DMS153 (cell line): Measurements from ENCODE around the gene MYH9.

Experiments
- DNase-seq: peaks from one replicate; lab custom pipeline; 2025; lab: John Stamatoyannopoulos, UW

The MYH9 gene

DNA sequence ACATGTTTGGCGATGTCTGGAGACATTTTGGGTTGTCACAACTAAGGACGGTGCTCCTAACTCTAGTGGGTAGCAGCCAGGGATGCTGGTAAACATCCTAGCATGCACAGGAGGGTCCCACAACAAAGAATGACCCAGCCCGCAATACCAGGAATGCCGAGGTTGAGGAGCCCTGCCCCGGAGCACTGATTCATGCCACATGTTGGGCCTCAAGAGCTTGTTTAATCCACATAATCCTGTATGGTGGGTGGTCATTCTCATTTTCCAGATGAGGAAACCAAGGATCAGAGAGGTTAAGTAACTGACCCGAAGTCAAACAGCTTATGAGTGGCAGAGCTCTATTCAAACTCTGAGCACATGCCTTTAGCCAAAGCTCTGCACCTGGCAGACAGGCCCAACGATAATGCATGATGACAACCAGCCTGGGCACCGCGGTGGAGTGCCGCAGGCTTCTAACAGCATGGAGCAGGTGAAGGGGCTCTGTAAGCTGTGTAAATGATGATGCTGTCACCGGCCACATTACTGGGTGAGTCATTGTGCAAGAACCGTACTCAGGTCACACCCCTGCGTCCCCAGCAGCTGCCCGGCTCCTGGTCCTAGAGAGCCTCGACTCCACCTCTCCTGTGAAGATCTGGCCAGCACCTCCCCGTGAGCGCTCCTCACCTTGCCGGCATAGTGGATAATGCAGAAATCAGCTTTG lies 76.2 kb downstream of the MYH9 start:
- no peak for DNase-seq

DNA sequence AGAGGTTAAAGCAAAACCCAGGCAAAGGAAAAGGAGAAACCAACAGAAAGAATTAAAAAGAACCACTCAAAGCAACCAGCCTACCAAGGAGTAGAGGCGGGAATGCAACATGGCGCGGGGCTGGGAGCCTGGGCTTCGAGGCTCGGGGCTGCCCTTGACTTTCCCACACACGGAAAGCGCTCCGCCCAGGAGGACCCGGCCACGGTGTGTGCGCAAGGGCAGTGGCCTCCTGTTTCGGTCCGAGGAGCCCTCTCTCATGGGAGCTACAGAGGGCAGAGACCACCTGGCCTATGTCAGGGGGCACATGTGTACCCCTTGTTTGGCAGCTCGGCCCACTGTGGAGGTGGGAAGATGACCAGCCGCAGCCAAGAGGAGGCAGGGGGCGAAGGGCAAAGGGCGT lies 78.9 kb downstream of the MYH9 start:
- DNase-seq = no peak

DNA sequence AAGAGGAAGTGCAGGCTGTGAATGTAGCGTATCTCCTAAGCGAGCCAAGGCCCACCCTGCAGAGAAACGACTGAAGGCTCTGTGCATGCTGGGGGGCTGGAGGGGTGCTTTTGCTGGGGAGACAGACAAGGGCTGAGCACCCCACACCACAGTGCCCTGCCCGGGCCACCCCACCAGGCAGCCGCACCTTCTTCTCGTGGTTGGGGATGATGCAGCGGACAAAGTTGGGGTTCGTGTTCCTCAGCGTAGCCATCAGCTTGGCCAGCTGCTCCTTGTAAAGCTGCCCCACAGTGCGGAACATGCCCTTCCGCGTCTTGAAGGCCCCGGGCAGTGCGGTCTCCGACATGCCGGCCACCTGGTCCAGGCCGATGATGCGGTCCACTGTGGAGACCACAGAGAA lies 81.5 kb downstream of the MYH9 start:
- DNase-seq = no peak

DNA sequence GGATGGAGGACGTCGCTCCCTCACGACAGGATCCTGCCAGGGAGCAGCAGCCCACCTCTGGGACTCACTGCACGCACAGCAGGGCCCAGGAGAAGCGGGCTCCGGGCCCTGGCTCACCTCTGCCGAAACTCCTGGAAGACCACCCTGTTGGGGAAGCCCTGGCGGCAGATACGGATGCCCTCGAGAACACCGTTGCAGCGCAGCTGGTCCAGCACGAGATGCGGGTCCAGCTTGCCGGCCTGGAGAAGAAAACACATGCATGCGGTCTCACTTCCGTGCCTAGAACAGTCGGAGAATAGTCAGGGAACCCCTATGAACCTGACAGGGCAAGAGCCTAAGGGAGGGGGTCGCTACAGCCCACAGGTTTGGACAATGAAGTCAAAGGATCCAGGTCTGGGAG lies 82.0 kb downstream of the MYH9 start:
- no peak for DNase-seq

DNA sequence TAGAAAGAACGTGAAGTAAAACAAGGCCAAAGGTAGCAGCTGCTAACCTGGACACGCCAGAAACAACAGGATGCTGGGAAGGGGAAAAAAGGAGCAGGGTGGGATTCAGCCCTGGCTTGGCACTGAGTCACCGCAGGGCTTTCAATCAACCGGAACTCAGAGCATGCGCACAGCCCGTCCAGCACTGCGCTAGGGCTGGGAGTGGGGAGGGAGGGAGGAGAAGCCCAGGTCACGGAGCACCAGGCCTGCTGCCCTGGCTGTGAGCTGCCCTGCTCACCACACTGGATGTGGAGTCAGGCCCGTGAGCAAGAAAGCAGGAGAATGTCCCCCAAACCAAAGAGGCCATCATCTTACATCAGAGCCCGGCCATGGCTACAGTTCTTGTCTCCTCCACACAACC lies 83.3 kb downstream of the MYH9 start:
- no peak for DNase-seq

DNA sequence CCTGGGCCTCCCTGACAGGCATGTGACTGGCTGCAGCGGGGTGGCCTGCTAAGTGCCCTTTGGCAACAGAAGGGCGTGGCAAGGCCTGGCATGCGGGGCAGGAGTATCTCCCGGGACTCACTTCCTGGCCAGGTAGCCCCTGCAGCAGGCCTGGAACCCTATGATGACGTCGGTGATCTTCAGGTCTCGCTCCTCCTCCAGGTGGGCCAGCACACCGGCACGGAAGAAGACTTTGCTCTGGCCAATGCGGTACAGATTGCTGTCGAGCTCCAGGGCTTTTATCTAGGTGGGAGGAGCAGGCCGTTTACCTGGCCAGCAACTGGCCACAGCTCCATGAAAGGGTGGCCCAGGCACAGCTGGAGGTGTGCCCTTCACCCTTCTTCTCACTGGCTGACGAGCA lies 83.9 kb downstream of the MYH9 start:
- DNase-seq = no peak

DNA sequence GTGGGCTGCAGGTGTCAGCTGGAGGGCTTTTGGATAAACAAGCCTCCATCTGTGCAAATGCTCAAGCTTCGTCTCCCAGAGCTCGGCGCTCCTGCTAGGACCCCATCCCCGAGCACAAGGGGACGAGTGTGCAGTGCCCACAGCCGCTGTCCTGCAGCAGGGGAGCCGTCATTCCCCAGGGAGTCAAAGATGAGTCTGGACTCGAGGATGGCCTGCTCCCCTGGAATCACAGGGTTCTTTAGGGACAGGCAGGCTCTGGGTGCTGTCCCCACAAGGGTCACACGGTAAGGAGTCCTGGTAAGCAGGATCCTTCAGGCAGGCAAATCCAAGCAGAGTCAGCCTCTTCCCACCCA lies 84.7 kb downstream of the MYH9 start:
- no peak for DNase-seq

DNA sequence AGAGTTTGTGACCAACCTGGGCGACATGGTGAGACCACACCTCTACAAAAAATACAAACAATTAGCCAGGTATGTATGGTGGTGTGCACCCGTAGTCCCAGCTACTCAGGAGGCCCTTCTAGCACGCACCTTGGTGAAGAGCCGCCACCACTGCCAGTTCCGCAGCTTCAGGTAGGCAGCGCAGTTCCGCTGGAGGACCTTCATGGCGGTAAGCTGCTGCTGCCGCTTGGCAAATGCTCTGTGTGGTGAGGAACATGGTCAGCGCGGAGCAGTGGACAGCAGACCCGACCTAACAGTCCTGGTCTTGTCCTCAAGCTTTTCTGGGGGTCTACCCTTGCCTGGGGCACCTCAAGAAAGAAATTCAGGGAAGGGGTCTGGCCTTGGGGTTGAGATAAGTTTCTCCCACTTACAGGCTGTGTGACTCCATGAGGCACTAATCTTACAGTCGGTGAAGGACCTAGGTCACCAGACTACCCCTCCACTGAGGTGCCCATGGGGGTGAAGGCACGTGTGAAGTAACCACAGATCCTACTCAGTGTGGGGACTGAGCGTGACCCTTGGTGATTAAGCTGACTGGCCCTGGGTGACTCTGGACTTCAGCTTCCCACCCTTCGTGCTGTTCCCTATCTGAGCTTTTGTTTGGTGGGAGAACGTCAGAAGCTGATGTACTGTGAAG lies 85.2 kb downstream of the MYH9 start:
- DNase-seq = no peak

DNA sequence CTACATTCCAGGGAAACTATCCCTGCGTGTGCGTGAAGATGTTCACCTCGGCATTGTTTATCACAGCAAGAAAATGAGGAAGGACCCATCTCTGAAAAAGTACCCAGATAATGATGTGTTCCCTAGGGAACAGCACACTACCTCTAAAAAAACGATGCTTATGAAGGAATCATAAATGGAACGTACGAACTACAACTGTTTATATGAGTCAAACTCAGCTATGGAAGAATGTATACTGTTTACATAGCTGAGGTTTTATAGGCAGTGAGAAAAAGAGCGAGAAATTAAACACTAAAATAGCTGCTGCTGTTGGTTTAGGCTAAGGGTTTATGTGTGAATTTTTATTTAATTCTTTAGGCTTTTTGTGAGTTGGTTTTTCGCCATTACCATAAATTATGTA lies 85.9 kb downstream of the MYH9 start:
- DNase-seq = no peak

DNA sequence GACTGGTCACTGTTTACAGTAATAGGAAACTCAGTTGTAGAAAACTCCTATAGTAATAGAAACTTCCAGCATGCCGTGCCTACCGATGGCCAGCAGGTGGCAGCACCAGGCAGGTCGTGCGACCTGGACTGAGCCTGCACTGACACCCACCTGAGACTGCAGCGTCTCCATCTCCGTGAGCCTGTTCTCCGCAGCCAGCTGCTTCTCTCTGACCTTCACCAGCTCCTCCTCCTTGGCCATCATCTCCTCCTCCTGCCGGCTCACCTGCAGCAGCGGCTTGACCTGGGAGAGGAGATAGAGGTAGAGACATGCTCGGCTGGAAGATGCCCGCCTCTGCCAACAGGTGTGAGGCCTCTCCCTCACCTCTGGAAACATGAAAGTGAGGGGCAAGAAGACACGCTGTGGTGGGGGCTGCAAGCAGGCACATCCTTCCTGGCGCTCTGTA lies 86.4 kb downstream of the MYH9 start:
- peak; percentile 30 for DNase-seq

DNA sequence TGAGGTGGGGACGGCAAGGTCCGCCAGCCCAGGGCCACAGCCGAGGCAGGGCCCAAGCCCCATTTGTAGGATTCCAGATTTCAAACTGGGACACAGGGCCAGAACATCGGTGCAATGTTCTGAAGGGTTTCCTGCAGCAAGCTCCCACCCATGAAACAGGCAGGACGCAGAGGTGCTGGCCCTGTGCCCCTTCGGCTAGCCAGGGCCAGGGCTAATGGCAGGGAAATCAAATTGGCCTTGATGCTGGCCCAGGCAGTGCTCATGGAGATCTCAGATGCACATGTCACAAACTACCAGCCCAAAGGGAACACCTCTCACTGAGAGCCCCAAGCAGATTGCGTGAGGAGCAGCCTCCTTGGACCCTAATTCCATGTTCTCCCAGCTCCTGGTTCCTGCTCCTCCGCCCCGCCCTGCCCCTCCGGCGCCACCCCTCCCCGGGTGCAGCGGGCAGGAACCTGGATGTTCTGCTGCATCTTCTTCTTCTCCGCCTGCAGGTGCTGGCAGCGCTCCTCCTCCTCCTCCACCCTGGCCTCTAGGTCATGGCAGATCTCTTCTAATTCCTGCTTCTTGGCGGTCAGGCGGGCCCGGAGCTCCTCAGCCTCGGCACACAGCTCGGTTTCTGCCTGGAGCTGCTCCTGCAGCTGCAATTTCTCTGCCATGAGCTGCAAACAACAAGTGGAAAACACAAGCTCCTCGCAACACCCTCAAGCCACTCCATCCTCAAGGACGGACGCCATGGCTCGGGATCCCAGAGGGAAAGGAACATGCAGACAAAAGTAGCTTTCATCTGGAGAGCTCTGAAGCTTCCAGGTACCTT lies 87.2 kb downstream of the MYH9 start:
- DNase-seq = no peak

DNA sequence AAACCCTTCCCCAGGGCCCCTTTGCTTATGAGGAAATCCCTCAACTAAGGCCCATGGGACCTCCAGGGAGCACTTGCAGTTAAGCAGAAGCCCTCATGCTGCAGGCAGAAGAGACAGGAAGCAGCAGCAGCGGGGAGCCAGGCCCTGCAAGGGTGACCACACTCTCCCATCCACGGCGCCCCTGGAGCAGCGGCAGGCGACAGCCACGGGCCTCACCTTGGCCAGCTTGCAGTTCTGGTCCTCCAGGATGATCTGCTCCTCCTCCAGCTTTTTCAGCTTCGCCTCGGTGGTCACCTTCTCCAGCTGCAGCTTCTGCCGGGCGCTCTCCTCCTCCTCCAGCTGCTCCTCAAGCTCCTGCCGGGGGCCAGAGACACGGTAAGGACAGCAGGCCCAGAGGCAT lies 87.9 kb downstream of the MYH9 start:
- DNase-seq = no peak

DNA sequence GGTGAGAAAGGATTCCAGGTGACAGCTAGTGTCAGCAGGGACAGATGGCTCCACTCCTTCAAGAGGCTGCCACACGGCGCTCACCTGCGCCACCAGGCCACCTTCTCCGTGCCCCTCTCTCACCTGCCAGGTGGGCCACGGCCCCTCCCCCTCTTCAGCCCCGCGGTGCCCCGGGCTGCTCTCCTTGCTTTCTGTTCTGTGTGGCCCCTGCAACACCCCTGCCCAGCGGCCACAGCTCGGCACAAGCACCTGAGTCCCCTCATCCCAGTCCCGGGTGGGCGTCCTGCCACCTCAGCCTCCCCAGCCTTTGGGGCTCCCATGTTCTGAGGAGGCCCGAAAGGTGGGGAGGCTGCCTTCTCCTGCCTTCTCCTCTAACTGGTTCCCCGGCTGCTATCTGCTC lies 88.5 kb downstream of the MYH9 start:
- DNase-seq = no peak

DNA sequence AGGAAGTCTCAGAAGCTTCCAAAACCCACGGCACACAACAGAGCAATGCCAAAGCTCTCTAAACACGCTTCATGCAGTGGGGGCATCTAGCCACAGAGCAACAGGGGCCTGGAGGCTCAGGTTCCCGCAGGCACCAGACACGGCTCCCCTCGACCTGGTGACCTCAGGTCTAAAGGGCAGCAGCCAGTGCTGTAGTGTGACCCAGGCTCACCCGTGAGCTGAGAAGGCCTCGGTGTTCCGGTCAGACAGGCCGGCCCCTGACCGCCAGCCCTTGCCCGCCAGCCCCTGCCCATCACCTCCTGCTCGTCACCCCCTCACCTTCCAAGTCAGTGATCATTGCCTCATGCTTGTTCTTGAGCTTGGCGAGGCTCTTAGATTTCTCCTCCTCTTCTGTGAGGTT lies 89.2 kb downstream of the MYH9 start:
- DNase-seq = no peak

DNA sequence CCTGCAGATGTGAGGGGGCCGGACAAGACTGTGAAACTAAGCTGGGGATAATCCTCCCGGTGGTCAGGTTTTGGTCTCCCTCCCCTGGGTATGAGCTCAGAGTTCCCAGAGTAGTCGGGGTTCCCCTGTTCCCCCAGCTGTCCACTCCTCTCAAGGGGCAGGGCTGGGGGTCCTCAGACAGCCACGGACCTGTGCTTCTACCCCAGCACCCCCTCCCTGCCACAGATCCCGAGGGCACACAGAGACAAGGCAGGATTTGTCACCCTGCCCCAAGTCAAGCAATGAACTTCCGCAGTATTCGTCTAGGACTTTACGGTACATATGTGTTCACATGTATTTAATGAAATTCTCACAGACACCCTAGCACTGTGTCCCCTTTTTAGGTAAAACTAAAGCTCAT lies 89.6 kb downstream of the MYH9 start:
- no peak for DNase-seq

DNA sequence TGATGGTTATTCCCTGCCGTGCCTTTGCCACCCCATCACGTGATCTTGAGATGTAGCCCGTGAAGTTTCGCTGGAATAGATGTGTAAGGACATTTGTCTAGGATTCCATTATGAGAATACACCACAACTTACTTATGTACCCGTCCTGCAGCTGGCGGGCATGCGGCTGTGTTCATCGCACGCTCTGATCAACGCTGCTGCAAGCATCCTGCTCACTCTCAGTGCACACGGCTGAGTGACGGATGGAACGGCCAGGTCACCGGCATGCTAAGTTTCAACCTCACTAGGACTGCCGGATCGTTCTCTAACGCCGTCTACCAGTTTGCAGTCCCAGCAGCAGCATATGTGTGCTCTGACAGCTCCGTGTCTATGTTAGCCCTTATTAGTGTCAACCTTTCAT lies 90.2 kb downstream of the MYH9 start:
- DNase-seq = no peak

DNA sequence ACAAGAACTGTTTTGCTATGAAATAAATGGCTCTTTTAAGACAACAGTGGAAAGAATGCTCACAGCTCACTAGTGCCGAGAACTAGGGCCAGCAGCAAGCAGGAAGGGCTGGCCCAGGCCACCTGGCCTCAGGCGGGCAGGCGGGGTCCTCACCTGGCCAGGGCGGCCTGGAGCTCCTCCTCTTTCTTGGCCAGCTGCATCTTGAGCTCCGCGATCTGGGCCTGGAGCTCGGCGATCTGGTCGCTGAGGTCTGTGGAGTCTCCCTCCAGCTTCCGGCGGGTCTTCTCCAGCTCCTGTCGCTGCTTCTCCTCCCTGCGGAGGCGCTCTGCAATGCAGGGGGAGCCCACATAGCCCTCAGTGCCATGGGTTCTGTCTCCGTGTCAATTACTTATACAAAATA lies 91.1 kb downstream of the MYH9 start:
- DNase-seq = no peak

DNA sequence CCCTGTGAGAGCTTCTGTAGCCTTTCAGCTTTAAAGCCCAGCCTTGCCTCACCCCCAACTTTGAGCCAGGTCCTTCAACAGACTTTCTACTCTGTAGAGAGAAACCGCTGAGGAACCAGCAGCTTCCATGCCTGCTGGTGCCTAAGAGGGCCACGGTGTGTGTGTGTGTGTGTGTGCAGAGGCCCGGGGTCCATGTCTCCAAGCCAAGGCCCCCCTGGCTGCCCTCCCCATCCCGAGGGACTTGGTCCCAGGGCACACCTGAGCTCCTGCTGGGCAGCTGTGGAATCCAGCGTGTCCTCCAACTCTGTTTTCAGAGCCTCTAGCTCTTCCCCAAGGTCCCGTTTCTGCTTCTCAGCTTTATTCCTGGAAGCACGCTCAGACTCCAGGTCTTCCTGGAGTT lies 92.5 kb downstream of the MYH9 start:
- no peak for DNase-seq

DNA sequence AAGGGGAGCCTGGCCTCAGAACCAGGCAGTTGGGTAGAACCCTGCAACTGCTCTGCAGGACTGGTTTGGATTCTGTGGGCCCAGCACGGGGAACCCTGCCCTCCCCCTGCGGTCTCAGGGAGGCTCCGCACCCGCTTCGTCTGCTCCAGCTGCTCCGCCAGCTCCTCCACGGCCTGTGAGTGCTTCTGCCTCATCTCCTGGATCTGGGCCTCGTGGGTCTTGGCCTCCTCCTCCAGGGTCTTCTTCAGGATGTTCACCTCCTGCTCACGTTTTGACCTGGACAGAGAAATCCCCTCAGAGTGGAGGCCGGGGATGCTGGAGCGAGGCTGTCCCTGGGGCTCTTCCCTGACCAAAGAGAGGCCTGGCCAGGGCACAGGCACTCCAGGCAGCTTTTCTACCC lies 93.0 kb downstream of the MYH9 start:
- DNase-seq = no peak

DNA sequence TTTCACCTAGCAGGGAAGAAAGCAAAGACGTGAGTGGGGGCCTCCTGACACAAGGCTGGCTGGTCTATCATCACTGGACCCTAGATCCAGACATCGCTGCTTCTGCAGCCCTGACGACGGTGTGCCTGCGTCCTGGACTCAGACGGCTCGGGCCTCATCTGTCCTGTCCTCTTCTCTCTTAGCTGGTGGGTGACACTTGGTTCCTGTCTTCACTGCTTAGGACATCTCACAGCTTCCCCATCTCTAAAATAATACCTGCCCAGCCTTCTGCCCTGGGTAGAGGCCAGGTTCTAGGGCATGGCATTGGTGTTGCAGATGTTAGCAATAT lies 93.5 kb downstream of the MYH9 start:
- DNase-seq = no peak

DNA sequence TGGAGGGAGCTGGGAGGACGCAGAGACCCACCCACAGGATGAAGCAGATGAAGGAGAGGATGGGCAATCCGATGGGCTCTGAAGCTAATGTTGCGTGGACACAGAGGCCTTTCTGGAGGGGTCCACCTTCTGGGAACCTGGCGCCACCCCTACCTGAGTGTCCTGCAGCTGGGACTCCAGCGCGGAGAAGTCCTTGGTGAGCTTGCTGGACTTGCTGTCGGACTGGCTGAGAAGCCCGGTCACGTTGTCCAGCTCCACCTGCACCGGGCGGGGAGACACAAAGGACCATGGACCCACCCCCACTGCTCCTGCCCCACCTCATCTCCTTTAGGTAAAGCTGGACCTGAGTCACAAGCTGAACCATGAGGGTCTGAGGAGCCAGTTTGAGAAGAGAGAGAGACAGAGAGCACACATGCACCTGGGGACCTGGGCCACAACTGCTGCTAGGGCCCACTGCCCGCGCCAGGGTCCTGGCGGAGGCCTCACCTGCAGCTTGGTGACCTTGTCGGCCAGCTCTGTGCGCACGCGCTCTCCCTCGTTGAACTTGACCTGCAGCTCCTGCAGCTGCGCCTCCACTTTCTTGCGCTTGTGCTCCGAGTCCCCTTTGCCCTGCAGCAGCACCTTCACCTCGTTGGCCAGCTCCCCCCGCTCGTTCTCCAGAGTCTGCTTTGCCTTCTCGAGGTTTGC lies 94.0 kb downstream of the MYH9 start:
- DNase-seq = no peak

DNA sequence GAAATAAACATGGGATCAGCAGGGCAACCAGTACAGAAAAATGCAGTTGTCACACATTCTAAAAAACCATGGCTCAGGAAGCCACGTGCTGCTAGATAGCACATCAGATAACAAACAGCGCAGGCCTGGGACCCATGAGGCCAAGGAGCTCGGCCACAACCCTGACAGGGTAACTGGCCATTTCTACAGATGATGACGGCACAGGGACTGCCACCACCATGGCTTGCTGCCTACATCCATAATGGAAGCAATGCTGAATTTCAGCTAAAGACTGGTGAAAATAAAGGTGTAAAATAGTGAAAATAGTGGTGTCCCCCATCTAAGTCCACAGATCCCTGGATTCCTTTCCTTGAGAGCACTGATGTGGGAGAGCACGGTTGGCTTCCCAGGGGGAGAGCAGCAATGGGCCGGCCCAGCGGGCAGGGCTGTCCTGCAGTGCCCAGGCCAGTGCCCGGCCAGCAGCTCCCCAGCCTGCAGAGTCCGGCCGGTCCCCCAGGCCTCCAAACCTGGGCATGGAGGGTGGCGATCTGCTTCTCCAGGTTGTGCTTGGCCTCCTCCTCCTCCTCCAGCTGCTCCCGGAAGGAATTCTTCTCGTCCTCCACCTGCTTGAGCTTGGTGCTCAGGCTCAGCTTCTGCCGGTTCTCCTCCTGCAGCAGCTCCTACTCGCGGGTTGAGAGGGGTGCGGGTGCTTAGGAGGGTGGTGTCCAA lies 94.8 kb downstream of the MYH9 start:
- DNase-seq = no peak
